Heart left ventricle (tissue), 16 donors: ENCODE results near the gene ETV7. TPM values are rescaled to one million over a fixed set of nuclear protein-coding genes. Genes with fewer than 3 reads are reported as not detected.

Experiments used
- ATAC-seq, 4 donors: fragments of 200-7000 bp; cut with Tn5 transposase; one replicate each; pipeline ENCODE4 v1.9.1; 2020 to 2022; ENCODE audit warnings: moderate library complexity in 4 of 4, mild to moderate bottlenecking in 3 of 4, moderate number of reproducible peaks in 1 of 4
- DNase-seq, 5 donors: peaks; one replicate each; pipeline ENCODE4 v3.0.0-alpha.2; 2020
- H3K27ac ChIP-seq, 12 donors: fragments of 200-600 bp; sonication (generic) in 4 of 12; one replicate each; pipeline versions ENCODE4 v1.5.0 to v1.8.0; 2016 to 2022; ENCODE audit warnings: mild to moderate bottlenecking in 2 of 12
- H3K27me3 ChIP-seq, 9 donors: fragments of 200-600 bp; sonication (generic) in 2 of 9; one replicate each; pipeline versions ENCODE4 v1.5.1 to v1.8.0; 2016 to 2022; ENCODE audit warnings: mild to moderate bottlenecking in 3 of 9
- H3K36me3 ChIP-seq, 9 donors: fragments of 200-600 bp; sonication (generic) in 2 of 9; one replicate each; pipeline versions ENCODE4 v1.5.0 to v1.8.0; 2018 to 2022; ENCODE audit warnings: mild to moderate bottlenecking in 2 of 9
- H3K4me1 ChIP-seq, 12 donors: fragments of 200-600 bp; sonication (generic) in 4 of 12; one replicate each; pipeline versions ENCODE4 v1.5.0 to v1.8.0; 2016 to 2022; ENCODE audit warnings: mild to moderate bottlenecking in 3 of 12
- H3K4me3 ChIP-seq, 12 donors: fragments of 200-600 bp; sonication (generic) in 4 of 12; one replicate each; pipeline versions ENCODE4 v1.5.0 to v1.8.0; 2017 to 2022; ENCODE audit warnings: mild to moderate bottlenecking in 9 of 12, moderate library complexity in 4 of 12
- H3K9me3 ChIP-seq, 12 donors: fragments of 200-600 bp; sonication (generic) in 4 of 12; one replicate each; pipeline versions ENCODE4 v1.5.0 to v1.8.0; 2016 to 2022; ENCODE audit warnings: mild to moderate bottlenecking in 1 of 12
- CTCF ChIP-seq, 12 donors: fragments of 200-600 bp; sonication (generic) in 4 of 12; IDR thresholded peaks; one replicate each; pipeline versions ENCODE4 v1.5.0 to v1.8.0; 2018 to 2022; ENCODE audit warnings: antibody characterized with exemption in 12 of 12, mild to moderate bottlenecking in 5 of 12
- POLR2A ChIP-seq, 2 donors: fragments of 450-650 bp; IDR thresholded peaks; one replicate each; pipeline ENCODE4 v1.6.1; 2017; ENCODE audit warnings: antibody characterized with exemption in 2 of 2, mild to moderate bottlenecking in 2 of 2, moderate library complexity in 2 of 2
- WGBS, 4 donors: extraction: QIAGEN DNeasy Blood & Tissue Kit in 2 of 4; methylation state at CpG; one replicate each; pipeline versions ENCODE4 v1.1.5 to v1.1.7; 2013 to 2018; 5-methylcytosine and 5-hydroxymethylcytosine counted together
- intact Hi-C, 10 donors: fragments of 100-400 bp; cut with DNase I; formaldehyde crosslinking; loops; one replicate each; pipeline versions ENCODE4 v1.11.1 to v1.14.2; 2022
- polyA plus RNA-seq, 2 donors: library from polyadenylated mRNA; stranded (reverse); fragments of 200-250 nt; gene quantifications; one replicate each; pipeline ENCODE4 v1.2.3, GENCODE V29; 2013
- total RNA-seq, 9 donors: library from RNA; depleted of rRNA in 2 of 9; stranded (reverse); fragments of >200 nt in 2 of 9; fragmentation: NEBNext Ultra II Directional in 3 of 9; extraction: Animal tissue kit (Norgen Biotek cat#: 25700) in 3 of 9; gene quantifications; one replicate each; pipeline versions ENCODE4 v1.1.0 to v1.2.4, GENCODE V29; 2016 to 2023
- donor health status: ischemic (EF 13 %, LVEDD 7.1; RV severe dilation, severe dysfunction).
- donor health status: healthy with polysubstance abuse.
- donor health status: DM: no; HTN: yes; CAD: no.
- donor health status: DM: no; HTN: no; CAD: no.
- donor health status: ischemic (EF 25% LVEDD 6.9; RV normal size, moderate dysfunction).
- donor health status: ischemic (EF 25% LVEDD 5.7; RV mildly dilated, moderate dysfunction).
- donor health status: healthy.
- donor health status: DM: yes; HTN: yes; CAD: no.
- donor health status: ischemic (EF 35%, LVEDD 5.7; RV mildly dilated, moderate dysfunction).
- donor health status: nonischemic (EF 11% LVEDD 7.7; RV severe dilation, severe dysfunction).
- donor health status: DM: yes; HTN: yes; CAD: no.
- donor health status: PGD.
- donor health status: ischemic (EF 29% LVEDD 5.4; RV normal size, mild dysfunction).
- donor health status: nonischemic (EF 23%, LVEDD 6.1; RV moderate dilation, normal function).

The ETV7 gene
- total and polyA plus RNA-seq, 11 donors, result 0.06 to 5.1 (median 0.31) TPM; not detected in 5

DNA sequence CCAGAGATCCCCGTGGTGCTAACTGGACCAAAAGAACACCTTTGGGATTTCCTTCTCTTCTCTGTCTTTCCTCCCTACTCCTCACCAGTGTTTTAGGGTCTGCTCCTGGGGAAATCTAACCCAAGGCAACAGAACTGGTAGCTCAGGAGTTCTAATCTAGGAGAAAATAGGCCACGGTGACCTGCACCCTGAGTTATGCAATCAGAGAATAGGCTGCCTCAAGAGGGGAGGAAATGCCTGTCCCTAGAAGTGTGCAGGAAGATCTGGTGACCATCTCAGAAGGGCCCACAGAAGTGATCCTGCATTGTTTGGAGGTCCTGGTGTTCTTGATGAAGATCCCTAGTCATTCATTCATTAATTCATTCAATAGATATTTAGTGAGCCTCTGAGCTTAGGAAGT, 3.4 kb downstream of the ETV7 start:
- Histone ChIP-seq H3K27ac (no peak overlapping the region), H3K4me3 (no peak overlapping the region), H3K27me3 (peaks cover 0 to 9% (median 0%) of the 10 kb centered on the region in 9 donors), H3K4me1 (peaks cover 0 to 36% (median 12%) of the 10 kb centered on the region in 12 donors), H3K9me3 (no peaks in the 10 kb centered on the region), H3K36me3 (peaks cover 0 to 8% (median 0%) of the 10 kb centered on the region in 9 donors)
- 79 to 85% (median 80%) methylated on average over 2 of the region's 2 CpGs for WGBS, 4 donors
- intact Hi-C loops, result no loop called here
- ATAC-seq, result no peak
- TF ChIP-seq POLR2A (IDR thresholded peaks at IDR 0.05) (no peak), CTCF (IDR thresholded peaks at IDR 0.05) (no peak)
- no peak for DNase-seq

- no peak overlapping the region for H3K4me3 ChIP-seq
- peaks cover 0 to 9% (median 0%) of the 10 kb centered on the region in 9 donors for H3K27me3 ChIP-seq
- TF ChIP-seq CTCF (IDR thresholded peaks at IDR 0.05), result no peak
- no peak for TF ChIP-seq POLR2A (IDR thresholded peaks at IDR 0.05)
- peaks cover 0 to 12% (median 0%) of the 10 kb centered on the region in 9 donors for H3K36me3 ChIP-seq
- H3K4me1 ChIP-seq, result peaks cover 0 to 36% (median 12%) of the 10 kb centered on the region in 12 donors
- intact Hi-C loops, result no loop called here
- 84 to 88% (median 86%) methylated on average over 2 of the region's 2 CpGs for WGBS, 4 donors
- H3K27ac ChIP-seq, result no peak overlapping the region
- no peaks in the 10 kb centered on the region for H3K9me3 ChIP-seq
- DNase-seq, result no peak
- ATAC-seq, result no peak
These were observed 3.9 kb downstream of the ETV7 start for GRCh38 chr6:36383606-36384005.

GRCh38 chr6:36382976-36383375, 4.5 kb downstream of the ETV7 start:
- H3K4me3 ChIP-seq, result no peak overlapping the region
- intact Hi-C loops, result no loop called here
- H3K4me1 ChIP-seq, result peaks cover 0 to 30% (median 9%) of the 10 kb centered on the region in 12 donors
- H3K27ac ChIP-seq, result no peak overlapping the region
- H3K36me3 ChIP-seq, result peaks cover 0 to 16% (median 0%) of the 10 kb centered on the region in 9 donors
- H3K27me3 ChIP-seq, result peaks cover 0 to 8% (median 0%) of the 10 kb centered on the region in 9 donors
- DNase-seq (no peak), ATAC-seq (no peak)
- WGBS, 4 donors, result 64 to 79% (median 70%) methylated on average over 3 to 4 of the region's 4 CpGs
- H3K9me3 ChIP-seq, result no peaks in the 10 kb centered on the region
- no peak for TF ChIP-seq POLR2A (IDR thresholded peaks at IDR 0.05)
- TF ChIP-seq CTCF (IDR thresholded peaks at IDR 0.05), result no peak

DNA sequence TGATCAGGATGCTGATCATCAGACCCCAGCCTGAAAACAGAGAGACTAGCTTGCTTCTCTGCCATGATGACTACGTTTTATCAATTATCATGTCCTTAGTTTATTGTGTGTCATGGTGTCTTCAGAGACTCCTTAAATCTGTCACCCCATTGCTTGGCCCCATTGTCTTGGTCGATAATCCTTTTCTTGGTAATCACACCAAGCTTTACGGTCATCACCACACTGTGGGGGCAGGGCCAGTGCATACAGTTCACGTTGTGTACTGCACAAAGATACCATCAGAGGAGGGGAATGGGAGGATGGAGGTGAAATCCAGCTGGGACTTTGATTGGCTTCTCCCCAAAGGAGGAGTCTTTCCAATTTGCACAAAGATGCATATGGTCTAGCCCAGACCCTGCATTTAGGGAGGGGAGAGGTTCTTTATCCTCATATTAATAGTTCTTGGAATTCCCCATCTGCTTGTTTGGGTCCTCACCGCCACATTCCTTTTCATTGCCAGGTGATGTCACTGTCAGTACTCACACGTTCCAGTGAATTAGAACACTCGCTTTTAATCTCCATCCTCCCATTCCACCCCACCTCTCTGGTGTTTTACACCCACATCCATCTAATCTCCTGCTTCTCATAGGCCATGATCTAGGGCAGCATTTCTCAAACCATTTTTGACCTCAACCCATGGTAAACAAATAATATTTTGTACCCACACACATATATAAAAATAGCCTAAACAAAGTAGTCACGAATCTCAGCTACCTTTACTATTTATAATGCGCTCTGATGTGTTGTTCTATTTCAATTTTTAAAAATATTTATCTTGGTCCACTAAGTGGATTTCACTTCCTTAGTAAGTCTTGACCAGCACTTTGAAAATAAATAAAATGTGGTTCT, 5.7 kb downstream of the ETV7 start:
- Histone ChIP-seq H3K36me3 (peaks cover 0 to 22% (median 0%) of the 10 kb centered on the region in 9 donors), H3K4me3 (no peak overlapping the region), H3K27me3 (peaks cover 0 to 4% (median 0%) of the 10 kb centered on the region in 9 donors), H3K4me1 (peaks cover 0 to 17% (median 0%) of the 10 kb centered on the region in 12 donors), H3K27ac (no peak overlapping the region), H3K9me3 (no peaks in the 10 kb centered on the region)
- DNase-seq (no peak), ATAC-seq (no peak)
- TF ChIP-seq CTCF (IDR thresholded peaks at IDR 0.05) (no peak), POLR2A (IDR thresholded peaks at IDR 0.05) (no peak)
- 77 to 82% (median 81%) methylated on average over 9 of the region's 9 CpGs for WGBS, 4 donors
- intact Hi-C loops, result no loop called here
